ENCODE results near the gene ACSM2B. TPM values are rescaled to one million over a fixed set of nuclear protein-coding genes. Genes with fewer than 3 reads are reported as not detected.

ACSM2B gene
- total and polyA plus RNA-seq, 10 of the 15 experiments (the other 5 are each of a cell fraction or from before 2014, with no cell fraction given), result not detected

DNA sequence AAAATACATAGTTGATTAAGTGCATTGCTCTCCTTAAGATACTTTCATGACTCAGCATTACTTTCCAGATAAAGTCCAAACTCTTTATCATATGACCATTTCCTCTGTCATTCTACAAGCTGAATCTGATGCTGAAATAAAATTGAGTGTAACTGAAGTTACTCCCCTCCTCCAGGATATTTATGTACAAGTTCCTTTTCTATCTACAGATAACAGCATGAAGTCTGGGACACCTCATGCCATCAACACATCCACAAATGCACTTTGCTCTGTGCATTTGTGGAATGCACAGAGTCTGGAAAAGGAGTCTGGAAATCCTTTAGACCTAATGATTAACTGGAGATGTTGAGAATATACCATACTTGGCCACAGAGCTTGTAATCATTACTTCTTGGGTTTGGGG, 60.5 kb downstream of the ACSM2B start:
- ChIA-PET SMC1A (ENCODE audit: uncharacterized antibody, unreplicated experiment) (no interaction called here), POLR2A (no interaction called here), RAD21 (ENCODE audit: unreplicated experiment) (no interaction called here), CTCF (no interaction called here)
- BruUV-seq (replicated peaks), result no TSS peak
- H3K4me1 ChIP-seq (ENCODE audit: control insufficient read depth, insufficient read depth, low read length), result no peaks in the 10 kb centered on the region
- no peak overlapping the region for H3K4me2 ChIP-seq (ENCODE audit: control insufficient read depth, insufficient read depth)
- H3K4me3 ChIP-seq, result no peak overlapping the region
- DNase-seq (ENCODE audit: low read depth, low spot score), result no peak
- in situ Hi-C loops (cut with MboI) (no loop called here), intact Hi-C loops (cut with micrococcal nuclease; ENCODE audit: unreplicated experiment) (no loop called here)
- no peak for FAIRE-seq
- no peak overlapping the region for H3K9ac ChIP-seq (ENCODE audit: control insufficient read depth, insufficient read depth, low read length)
- H3K27ac ChIP-seq (ENCODE audit: control insufficient read depth, insufficient read depth), result no peak overlapping the region
- ATAC-seq, result no peak
- no peaks in the 10 kb centered on the region for H3K79me2 ChIP-seq (ENCODE audit: control insufficient read depth, insufficient read depth, low read length)
- H2AFZ ChIP-seq (ENCODE audit: control insufficient read depth, low read depth, low read length), result no peak overlapping the region
- H3K36me3 ChIP-seq (ENCODE audit: control insufficient read depth in 2 of 2, insufficient read depth in 2 of 2, low read length in 1 of 2), result no peaks in the 10 kb centered on the region
- no peaks in the 10 kb centered on the region; a peak in 1 of 4 replicates for H3K27me3 ChIP-seq (replicated peaks in 1 of 2; ENCODE audit: control insufficient read depth in 2 of 2, insufficient read depth in 2 of 2, low read length in 1 of 2)
- no peaks in the 10 kb centered on the region for H4K20me1 ChIP-seq (ENCODE audit: control insufficient read depth, insufficient read depth)
- no peak for TF ChIP-seq FOXK2 (IDR thresholded peaks at IDR 0.05)
- H3K9me3 ChIP-seq (replicated peaks; ENCODE audit: control insufficient read depth, insufficient read depth, low read length), result no peaks in the 10 kb centered on the region

DNA sequence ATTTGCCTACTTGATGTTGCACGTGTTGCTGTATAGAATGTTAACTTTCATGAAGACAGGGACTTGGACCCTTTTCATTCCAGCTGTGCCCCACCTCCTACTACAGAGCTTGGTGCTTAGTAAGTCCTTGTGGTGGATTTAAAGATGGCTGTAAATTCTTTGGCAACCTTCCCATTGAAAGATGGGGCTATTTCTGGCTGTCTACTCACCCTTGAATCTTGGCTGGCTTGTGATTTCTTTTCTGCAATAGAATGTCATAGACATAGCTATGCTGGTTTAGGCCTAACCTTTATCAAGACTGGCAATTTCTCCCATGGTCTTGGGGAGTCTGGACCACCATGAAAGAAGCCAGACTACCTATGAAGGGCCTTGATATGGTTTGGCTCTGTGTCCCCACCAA, 65.8 kb downstream of the ACSM2B start:
- Histone ChIP-seq H3K4me1 (ENCODE audit: control insufficient read depth, insufficient read depth, low read length) (no peaks in the 10 kb centered on the region), H3K9me3 (replicated peaks; ENCODE audit: control insufficient read depth, insufficient read depth, low read length) (no peaks in the 10 kb centered on the region; the same call in 2 of the 3 replicates), H3K27ac (ENCODE audit: control insufficient read depth, insufficient read depth) (no peak overlapping the region), H3K4me2 (ENCODE audit: control insufficient read depth, insufficient read depth) (no peak overlapping the region), H2AFZ (ENCODE audit: control insufficient read depth, low read depth, low read length) (no peak overlapping the region), H3K4me3 (no peak overlapping the region), H3K79me2 (ENCODE audit: control insufficient read depth, insufficient read depth, low read length) (no peaks in the 10 kb centered on the region), H3K27me3 (replicated peaks in 1 of 2; ENCODE audit: control insufficient read depth in 2 of 2, insufficient read depth in 2 of 2, low read length in 1 of 2) (no peaks in the 10 kb centered on the region), H3K9ac (ENCODE audit: control insufficient read depth, insufficient read depth, low read length) (no peak overlapping the region), H4K20me1 (ENCODE audit: control insufficient read depth, insufficient read depth) (no peaks in the 10 kb centered on the region), H3K36me3 (ENCODE audit: control insufficient read depth in 2 of 2, insufficient read depth in 2 of 2, low read length in 1 of 2) (no peaks in the 10 kb centered on the region)
- SMC1A ChIA-PET (ENCODE audit: uncharacterized antibody, unreplicated experiment), result no interaction called here
- FAIRE-seq, result no peak
- no peak for DNase-seq (ENCODE audit: low read depth, low spot score)
- ATAC-seq, result no peak
- TF ChIP-seq ZSCAN29 (IDR thresholded peaks at IDR 0.05) (no peak), SMAD5 (IDR thresholded peaks at IDR 0.05; ENCODE audit: low read depth) (no peak), ZZZ3 (IDR thresholded peaks at IDR 0.05; ENCODE audit: control insufficient read depth, insufficient read length, low read depth) (no peak), NBN (IDR thresholded peaks at IDR 0.05) (no peak), RB1 (IDR thresholded peaks at IDR 0.05; ENCODE audit: borderline replicate concordance) (no peak), FOXM1 (IDR thresholded peaks at IDR 0.05; ENCODE audit: low read depth, low read length) (no peak), ZNF217 (IDR thresholded peaks at IDR 0.05) (no peak), SIN3A (IDR thresholded peaks at IDR 0.05; ENCODE audit: low read depth, low read length) (no peak), PAX8 (IDR thresholded peaks at IDR 0.05) (no peak), IRF4 (IDR thresholded peaks at IDR 0.05; ENCODE audit: low read depth, low read length) (no peak), RCOR1 (conservative IDR thresholded peaks at IDR 0.05; ENCODE audit: low read depth, low read length) (no peak), SMAD1 (IDR thresholded peaks at IDR 0.05; ENCODE audit: low read depth, partially characterized antibody) (no peak), RAD51 (IDR thresholded peaks at IDR 0.05) (no peak), CREM (IDR thresholded peaks at IDR 0.05; ENCODE audit: low read depth) (no peak)
- TF ChIP-seq, protein P1, sequence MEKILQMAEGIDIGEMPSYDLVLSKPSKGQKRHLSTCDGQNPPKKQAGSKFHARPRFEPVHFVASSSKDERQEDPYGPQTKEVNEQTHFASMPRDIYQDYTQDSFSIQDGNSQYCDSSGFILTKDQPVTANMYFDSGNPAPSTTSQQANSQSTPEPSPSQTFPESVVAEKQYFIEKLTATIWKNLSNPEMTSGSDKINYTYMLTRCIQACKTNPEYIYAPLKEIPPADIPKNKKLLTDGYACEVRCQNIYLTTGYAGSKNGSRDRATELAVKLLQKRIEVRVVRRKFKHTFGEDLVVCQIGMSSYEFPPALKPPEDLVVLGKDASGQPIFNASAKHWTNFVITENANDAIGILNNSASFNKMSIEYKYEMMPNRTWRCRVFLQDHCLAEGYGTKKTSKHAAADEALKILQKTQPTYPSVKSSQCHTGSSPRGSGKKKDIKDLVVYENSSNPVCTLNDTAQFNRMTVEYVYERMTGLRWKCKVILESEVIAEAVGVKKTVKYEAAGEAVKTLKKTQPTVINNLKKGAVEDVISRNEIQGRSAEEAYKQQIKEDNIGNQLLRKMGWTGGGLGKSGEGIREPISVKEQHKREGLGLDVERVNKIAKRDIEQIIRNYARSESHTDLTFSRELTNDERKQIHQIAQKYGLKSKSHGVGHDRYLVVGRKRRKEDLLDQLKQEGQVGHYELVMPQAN (conservative IDR thresholded peaks at IDR 0.05), result no peak
- TF ChIP-seq, protein P2, sequence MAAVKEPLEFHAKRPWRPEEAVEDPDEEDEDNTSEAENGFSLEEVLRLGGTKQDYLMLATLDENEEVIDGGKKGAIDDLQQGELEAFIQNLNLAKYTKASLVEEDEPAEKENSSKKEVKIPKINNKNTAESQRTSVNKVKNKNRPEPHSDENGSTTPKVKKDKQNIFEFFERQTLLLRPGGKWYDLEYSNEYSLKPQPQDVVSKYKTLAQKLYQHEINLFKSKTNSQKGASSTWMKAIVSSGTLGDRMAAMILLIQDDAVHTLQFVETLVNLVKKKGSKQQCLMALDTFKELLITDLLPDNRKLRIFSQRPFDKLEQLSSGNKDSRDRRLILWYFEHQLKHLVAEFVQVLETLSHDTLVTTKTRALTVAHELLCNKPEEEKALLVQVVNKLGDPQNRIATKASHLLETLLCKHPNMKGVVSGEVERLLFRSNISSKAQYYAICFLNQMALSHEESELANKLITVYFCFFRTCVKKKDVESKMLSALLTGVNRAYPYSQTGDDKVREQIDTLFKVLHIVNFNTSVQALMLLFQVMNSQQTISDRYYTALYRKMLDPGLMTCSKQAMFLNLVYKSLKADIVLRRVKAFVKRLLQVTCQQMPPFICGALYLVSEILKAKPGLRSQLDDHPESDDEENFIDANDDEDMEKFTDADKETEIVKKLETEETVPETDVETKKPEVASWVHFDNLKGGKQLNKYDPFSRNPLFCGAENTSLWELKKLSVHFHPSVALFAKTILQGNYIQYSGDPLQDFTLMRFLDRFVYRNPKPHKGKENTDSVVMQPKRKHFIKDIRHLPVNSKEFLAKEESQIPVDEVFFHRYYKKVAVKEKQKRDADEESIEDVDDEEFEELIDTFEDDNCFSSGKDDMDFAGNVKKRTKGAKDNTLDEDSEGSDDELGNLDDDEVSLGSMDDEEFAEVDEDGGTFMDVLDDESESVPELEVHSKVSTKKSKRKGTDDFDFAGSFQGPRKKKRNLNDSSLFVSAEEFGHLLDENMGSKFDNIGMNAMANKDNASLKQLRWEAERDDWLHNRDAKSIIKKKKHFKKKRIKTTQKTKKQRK (IDR thresholded peaks at IDR 0.05; ENCODE audit: low read depth, low read length), result no peak
- CTCF ChIA-PET, result no interaction called here
- POLR2A ChIA-PET, result no interaction called here
- intact Hi-C loops (cut with micrococcal nuclease; ENCODE audit: unreplicated experiment), result no loop called here
- RAD21 ChIA-PET (ENCODE audit: unreplicated experiment), result no interaction called here
- WGBS (ENCODE audit: insufficient coverage, insufficient replicate concordance, low lambda C conversion rate, missing lambda C conversion rate), result 0% methylated on average over 1 of the region's 1 CpG
- no TSS peak for BruUV-seq (replicated peaks)
- in situ Hi-C loops (cut with MboI), result no loop called here

Measured in GM12878 (cell line).